ENCODE measurements around the gene LHFPL6. TPM values are rescaled to one million over a fixed set of nuclear protein-coding genes. Genes with fewer than 3 reads are reported as not detected.

LHFPL6 gene
- total and polyA plus RNA-seq, 10 of the 15 experiments (the other 5 are each of a cell fraction or from before 2014, with no cell fraction given) = 0.11 to 4.6 (median 0.41) TPM

GRCh38 chr13:39379667-39380655, 223.0 kb downstream of the LHFPL6 start (continued):
- TF ChIP-seq HSF1 (IDR thresholded peaks at IDR 0.05; ENCODE audit: low read depth, low read length) (no peak), MXI1 (IDR thresholded peaks at IDR 0.05; ENCODE audit: low read depth, low read length) (no peak), ASH2L (IDR thresholded peaks at IDR 0.05; ENCODE audit: borderline replicate concordance, low read depth) (no peak), NFXL1 (IDR thresholded peaks at IDR 0.05; ENCODE audit: borderline replicate concordance) (no peak), RELB (IDR thresholded peaks at IDR 0.05; ENCODE audit: low read depth) (no peak)

- Histone ChIP-seq H3K4me1 (ENCODE audit: control insufficient read depth, insufficient read depth, low read length) (peaks cover 7% of the 10 kb centered on the region; the same call in 1 of the 2 replicates), H3K27me3 (replicated peaks in 1 of 2; ENCODE audit: control insufficient read depth in 2 of 2, insufficient read depth in 2 of 2, low read length in 1 of 2) (no peaks in the 10 kb centered on the region), H3K27ac (ENCODE audit: control insufficient read depth, insufficient read depth) (no peak overlapping the region), H3K9ac (ENCODE audit: control insufficient read depth, insufficient read depth, low read length) (no peak overlapping the region), H3K9me3 (replicated peaks; ENCODE audit: control insufficient read depth, insufficient read depth, low read length) (no peaks in the 10 kb centered on the region), H4K20me1 (ENCODE audit: control insufficient read depth, insufficient read depth) (no peaks in the 10 kb centered on the region), H3K4me3 (no peak overlapping the region), H3K79me2 (ENCODE audit: control insufficient read depth, insufficient read depth, low read length) (no peaks in the 10 kb centered on the region), H2AFZ (ENCODE audit: control insufficient read depth, low read depth, low read length) (no peak overlapping the region), H3K36me3 (ENCODE audit: control insufficient read depth in 2 of 2, insufficient read depth in 2 of 2, low read length in 1 of 2) (no peaks in the 10 kb centered on the region), H3K4me2 (ENCODE audit: control insufficient read depth, insufficient read depth) (no peak overlapping the region)
- intact Hi-C loops (cut with micrococcal nuclease; ENCODE audit: unreplicated experiment) = no loop called here
- SMC1A ChIA-PET (ENCODE audit: uncharacterized antibody, unreplicated experiment) = interaction anchor here (0.9 to 1.4 kb wide), 4 partner anchors 10 to 237 kb away, joined by 3 to 4 read pairs (median 3); no protein-coding TSS in a partner anchor
- CTCF ChIA-PET = interaction anchor here (1.7 kb wide), 1 partner anchor 233 kb away, joined by 4 read pairs; no protein-coding TSS in a partner anchor
- RAD21 ChIA-PET (ENCODE audit: unreplicated experiment) = interaction anchor here (0.5 to 1.4 kb wide), 2 partner anchors 234 to 1305 kb away, joined by 3 to 4 read pairs; no protein-coding TSS in a partner anchor
- POLR2A ChIA-PET = no interaction called here
- DNase-seq (ENCODE audit: low read depth, low spot score) = peak; percentile 48
- WGBS (ENCODE audit: insufficient coverage, insufficient replicate concordance, low lambda C conversion rate, missing lambda C conversion rate) = 2% methylated on average over 2 of the region's 2 CpGs
- in situ Hi-C loops (cut with MboI) = no loop called here
- ATAC-seq = peak; percentile 87
- peak; percentile 76 for FAIRE-seq
- no TSS peak for BruUV-seq (replicated peaks)
- TF ChIP-seq USF1 (IDR thresholded peaks at IDR 0.05; ENCODE audit: borderline replicate concordance, extremely low read length, insufficient read depth, low read depth, low read length) = no peak
- no peak for TF ChIP-seq E2F4 (IDR thresholded peaks at IDR 0.05; ENCODE audit: low read depth, low read length)
- no peak for TF ChIP-seq RELB (IDR thresholded peaks at IDR 0.05; ENCODE audit: low read depth)
- TF ChIP-seq MTA2 (IDR thresholded peaks at IDR 0.05; ENCODE audit: low read depth) = 0 out of 2 replicates have a peak, but pooled peaks have one; percentile 11
- peak; percentile 93 for TF ChIP-seq PKNOX1 (IDR thresholded peaks at IDR 0.05)
Measured at GRCh38 chr13:39379118-39379517, 223.9 kb downstream of the LHFPL6 start.
